HFF-Myc (cell line): Measurements from ENCODE around the gene SCFD2.
A peak's percentile ranks its signal among the peaks of the same experiment; 100 is the strongest.

Experiments
- DNase-seq: peaks from one replicate; pipeline ENCODE4 v3.0.0-alpha.2; 2011; ENCODE audit warnings: low read depth; ENCODE audit errors: extremely low read depth
- H3K4me3 ChIP-seq: replicated peaks from 2 replicates; pipeline ENCODE4 v1.5.1; 2011; ENCODE audit warnings: low read depth, mild to moderate bottlenecking, control low read depth, low read length
- TF ChIP-seq, protein P1 (sequence below): IDR thresholded peaks from 2 replicates; pipeline ENCODE4 v1.5.1; 2012; ENCODE audit warnings: mild to moderate bottlenecking, low read depth, low read length, control low read depth; ENCODE audit errors: missing control alignments

SCFD2 gene

DNA sequence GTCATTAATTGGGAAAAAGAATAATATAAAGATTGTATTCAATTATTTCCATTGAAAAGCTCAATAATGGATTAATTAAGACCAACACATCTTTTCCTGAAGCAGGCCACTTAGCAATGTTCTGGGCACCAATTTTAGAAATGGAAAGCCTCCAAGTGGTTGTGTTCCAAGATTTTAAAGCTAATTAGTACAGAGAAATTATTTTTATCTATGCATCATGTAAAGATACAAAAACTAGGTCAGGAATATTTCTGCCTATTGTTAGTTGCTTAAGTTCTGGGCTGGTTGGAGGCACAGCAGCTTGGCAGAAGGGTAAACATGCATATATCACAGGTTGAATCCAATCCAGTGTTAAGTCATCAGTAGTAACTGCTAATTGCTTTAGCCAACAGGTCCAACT is 401.9 kb downstream of the SCFD2 start:
- no peak for DNase-seq
- H3K4me3 ChIP-seq = no peak overlapping the region
- TF ChIP-seq, protein P1, sequence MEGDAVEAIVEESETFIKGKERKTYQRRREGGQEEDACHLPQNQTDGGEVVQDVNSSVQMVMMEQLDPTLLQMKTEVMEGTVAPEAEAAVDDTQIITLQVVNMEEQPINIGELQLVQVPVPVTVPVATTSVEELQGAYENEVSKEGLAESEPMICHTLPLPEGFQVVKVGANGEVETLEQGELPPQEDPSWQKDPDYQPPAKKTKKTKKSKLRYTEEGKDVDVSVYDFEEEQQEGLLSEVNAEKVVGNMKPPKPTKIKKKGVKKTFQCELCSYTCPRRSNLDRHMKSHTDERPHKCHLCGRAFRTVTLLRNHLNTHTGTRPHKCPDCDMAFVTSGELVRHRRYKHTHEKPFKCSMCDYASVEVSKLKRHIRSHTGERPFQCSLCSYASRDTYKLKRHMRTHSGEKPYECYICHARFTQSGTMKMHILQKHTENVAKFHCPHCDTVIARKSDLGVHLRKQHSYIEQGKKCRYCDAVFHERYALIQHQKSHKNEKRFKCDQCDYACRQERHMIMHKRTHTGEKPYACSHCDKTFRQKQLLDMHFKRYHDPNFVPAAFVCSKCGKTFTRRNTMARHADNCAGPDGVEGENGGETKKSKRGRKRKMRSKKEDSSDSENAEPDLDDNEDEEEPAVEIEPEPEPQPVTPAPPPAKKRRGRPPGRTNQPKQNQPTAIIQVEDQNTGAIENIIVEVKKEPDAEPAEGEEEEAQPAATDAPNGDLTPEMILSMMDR = no peak

DNA sequence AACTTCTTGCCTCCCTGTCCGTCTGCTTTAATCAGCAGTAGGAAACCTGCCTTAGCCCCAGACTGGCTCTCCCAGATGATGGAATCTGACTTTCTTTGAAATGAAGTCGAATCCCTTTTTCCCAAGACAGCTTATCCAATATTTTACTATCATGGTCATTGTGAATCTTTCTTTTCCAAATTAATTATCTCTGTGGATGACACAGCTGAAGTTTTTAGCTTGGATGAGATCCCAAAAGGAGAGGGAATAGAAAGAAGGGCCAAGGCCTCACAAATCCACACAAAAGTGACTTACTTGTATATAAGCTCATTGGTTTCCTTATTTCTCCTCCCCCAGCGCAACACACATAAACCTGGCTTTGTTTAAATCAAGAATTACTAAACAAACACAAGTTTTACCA is 403.1 kb downstream of the SCFD2 start:
- no peak for DNase-seq
- H3K4me3 ChIP-seq = no peak overlapping the region
- TF ChIP-seq, protein P1 = no peak

DNA sequence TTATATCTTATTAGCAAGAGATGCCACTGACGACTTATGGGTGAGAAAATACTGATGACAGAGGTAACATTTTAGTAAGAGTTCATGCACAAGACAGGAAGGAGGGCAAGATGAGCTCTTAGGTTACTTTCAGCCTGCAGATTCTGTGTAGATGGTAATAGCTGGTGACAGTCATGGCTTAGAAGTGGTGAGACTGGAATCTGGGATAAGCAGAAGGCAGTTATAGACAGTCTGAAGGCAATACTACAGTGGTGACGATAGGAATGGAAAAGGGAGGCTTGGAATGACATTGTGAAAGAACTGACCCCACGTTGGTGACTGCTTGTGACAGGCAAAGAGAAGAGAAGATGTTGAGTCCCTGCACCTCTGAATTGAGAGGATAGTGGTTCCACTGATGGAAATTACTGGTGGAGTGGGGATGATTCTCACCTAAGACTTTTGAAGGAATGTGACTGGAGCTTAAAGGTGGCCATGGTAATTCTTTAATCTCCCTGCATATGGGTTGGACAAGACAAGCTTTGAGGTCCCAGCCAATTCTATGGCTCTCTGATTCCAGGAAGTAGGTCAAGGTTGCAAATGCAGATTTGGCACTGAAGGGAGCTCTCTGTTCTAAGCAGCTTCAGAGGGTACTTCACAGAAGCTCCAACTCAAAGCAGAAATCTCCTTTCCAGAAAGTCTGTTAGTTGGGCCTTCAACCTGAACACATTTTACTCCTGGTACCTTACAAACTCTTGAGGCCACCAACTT is 404.0 kb downstream of the SCFD2 start:
- TF ChIP-seq, protein P1 = no peak
- no peak overlapping the region for H3K4me3 ChIP-seq
- DNase-seq = no peak

DNA sequence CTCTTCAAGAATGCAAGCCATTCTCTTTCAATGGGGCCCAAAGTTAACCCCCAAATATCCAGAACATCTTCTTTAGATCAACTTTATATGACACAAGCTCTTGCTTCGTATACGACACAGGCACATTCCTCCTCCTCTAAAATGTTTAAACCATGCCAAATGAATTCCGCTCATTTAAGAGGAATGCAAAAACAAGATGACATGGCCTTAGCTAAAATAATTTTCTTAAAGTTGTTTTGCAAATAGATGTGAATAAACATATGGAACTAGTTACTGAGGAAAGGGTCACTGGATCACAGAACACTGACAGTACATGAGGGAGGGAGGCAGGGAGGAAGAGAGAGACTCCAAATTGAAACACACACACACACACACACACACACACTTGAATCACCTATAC is 406.3 kb downstream of the SCFD2 start:
- H3K4me3 ChIP-seq = no peak overlapping the region
- peak; percentile 75 for DNase-seq
- TF ChIP-seq, protein P1 = no peak

DNA sequence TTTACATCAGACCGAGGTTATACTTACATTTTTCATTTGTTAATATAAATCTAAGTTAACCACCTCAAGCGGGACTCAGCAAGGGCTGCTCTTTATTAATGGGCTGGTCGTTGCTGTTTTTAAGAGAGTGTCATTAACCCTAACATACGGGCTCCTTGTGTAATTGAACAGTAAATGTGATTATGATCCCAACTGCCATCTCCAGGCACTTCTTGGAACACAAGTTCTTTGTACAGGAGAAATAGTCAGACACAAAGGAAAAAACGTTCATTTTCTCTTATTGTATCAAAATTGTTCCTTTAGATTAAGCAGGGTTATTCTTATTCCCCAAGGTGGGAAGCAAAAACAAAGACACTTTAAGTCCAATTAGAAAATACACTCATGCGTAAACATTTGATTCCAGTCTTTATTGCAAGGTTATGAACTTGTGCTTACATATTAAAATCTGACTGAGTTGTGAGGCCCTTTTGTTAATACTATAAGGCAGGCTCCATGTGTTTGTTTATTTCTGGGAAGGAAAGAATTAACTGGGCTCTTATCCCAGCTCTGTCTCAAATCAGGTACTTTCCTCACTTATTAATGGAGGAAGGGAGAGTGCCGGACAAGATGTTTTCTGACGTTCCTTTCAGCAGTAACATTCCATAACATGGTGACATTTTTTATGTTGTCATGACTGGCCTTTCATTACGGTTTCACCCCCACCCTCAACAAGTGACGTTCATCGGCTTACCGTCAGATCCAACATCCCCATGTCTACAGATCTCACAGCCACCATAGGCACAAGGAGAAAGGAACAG is 407.8 kb downstream of the SCFD2 start:
- TF ChIP-seq, protein P1 = no peak
- no peak overlapping the region for H3K4me3 ChIP-seq
- DNase-seq = no peak

DNA sequence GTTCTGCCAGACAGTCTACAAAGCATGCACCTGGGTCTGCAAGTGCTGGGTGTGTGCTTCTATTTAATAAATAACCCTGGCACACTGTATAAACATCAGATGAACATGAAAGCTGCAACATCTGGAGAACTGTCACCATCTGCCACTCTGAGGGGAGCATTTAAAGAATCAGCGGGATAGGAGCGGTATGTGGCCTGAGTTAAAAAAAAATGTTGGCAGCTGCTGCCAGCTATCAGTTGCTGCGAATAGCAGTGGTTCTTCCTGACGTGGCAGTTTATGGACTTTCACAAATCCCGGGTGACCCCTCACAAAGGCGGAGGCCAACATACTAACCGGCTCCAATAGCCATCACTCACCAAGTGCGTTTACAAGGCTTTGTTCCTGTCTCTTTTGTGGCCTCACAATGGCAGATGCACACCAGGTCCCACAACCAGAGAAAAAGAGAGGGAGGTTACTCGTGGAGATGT is 408.6 kb downstream of the SCFD2 start:
- TF ChIP-seq, protein P1 = no peak
- peak; percentile 48 for DNase-seq
- no peak overlapping the region for H3K4me3 ChIP-seq
